GM18873 (cell line): ENCODE results near the gene PCNT.
"Not testable (repeated sequence)": the region's sequence is repeated elsewhere in the genome, so short reads cannot be mapped to it uniquely, and the experiment has no call there.

Experiments
- ATAC-seq: cut with Tn5 transposase; IDR thresholded peaks from one replicate; pipeline ENCODE4 v1.9.1; 2021; ENCODE audit warnings: mild to moderate bottlenecking, moderate library complexity, moderate number of reproducible peaks; ENCODE audit not compliant: unreplicated experiment, low FRiP score

The PCNT gene

GRCh38 chr21:46399686-46400085 lies 75.7 kb downstream of the PCNT start:
- ATAC-seq, result no peak

- ATAC-seq, result no peak
Measured at GRCh38 chr21:46401186-46401910, 77.4 kb downstream of the PCNT start.

GRCh38 chr21:46402421-46402820 lies 78.5 kb downstream of the PCNT start:
- no peak for ATAC-seq

- not testable (repeated sequence) for ATAC-seq
Measured at GRCh38 chr21:46403234-46403811, 79.4 kb downstream of the PCNT start.

- ATAC-seq, result no peak
Measured at GRCh38 chr21:46404306-46404705, 80.3 kb downstream of the PCNT start.

DNA sequence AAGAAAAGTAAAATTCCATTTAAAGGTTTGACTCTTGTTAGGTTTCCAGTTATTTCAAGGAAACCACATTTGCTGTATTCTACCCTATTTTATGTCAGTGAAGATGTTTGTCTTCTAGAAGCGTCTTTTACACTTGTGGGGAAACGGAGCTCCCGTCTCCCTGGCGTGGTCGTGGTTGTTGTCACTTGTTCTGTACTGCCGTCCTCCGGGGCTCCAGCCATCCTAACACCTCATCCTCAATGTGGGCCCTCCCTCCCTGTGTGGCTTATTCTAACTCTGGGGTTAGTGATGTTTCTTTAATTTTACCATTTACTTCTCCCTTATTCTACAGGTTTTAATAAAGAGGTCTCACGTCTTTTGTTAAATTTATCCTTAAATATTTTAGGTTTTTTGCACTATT lies 82.0 kb downstream of the PCNT start:
- ATAC-seq, result no peak

GRCh38 chr21:46409641-46410406 lies 85.9 kb downstream of the PCNT start:
- ATAC-seq, result no peak

- ATAC-seq, result no peak
Measured at GRCh38 chr21:46410516-46410915, 86.6 kb downstream of the PCNT start.

DNA sequence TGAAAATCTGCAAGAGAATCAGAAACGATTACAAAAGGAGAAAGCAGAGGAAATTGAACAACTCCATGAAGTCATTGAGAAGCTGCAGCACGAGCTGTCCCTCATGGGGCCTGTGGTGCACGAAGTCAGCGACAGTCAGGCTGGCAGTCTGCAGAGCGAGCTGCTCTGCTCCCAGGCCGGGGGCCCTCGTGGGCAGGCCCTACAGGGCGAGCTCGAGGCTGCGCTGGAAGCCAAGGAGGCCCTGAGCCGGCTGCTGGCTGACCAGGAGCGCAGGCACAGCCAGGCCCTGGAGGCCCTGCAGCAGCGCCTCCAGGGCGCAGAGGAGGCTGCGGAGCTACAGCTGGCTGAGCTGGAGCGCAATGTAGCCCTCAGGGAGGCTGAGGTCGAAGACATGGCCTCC lies 87.3 kb downstream of the PCNT start:
- ATAC-seq, result no peak

- ATAC-seq, result no peak
Measured at GRCh38 chr21:46411691-46412090, 87.7 kb downstream of the PCNT start.

DNA sequence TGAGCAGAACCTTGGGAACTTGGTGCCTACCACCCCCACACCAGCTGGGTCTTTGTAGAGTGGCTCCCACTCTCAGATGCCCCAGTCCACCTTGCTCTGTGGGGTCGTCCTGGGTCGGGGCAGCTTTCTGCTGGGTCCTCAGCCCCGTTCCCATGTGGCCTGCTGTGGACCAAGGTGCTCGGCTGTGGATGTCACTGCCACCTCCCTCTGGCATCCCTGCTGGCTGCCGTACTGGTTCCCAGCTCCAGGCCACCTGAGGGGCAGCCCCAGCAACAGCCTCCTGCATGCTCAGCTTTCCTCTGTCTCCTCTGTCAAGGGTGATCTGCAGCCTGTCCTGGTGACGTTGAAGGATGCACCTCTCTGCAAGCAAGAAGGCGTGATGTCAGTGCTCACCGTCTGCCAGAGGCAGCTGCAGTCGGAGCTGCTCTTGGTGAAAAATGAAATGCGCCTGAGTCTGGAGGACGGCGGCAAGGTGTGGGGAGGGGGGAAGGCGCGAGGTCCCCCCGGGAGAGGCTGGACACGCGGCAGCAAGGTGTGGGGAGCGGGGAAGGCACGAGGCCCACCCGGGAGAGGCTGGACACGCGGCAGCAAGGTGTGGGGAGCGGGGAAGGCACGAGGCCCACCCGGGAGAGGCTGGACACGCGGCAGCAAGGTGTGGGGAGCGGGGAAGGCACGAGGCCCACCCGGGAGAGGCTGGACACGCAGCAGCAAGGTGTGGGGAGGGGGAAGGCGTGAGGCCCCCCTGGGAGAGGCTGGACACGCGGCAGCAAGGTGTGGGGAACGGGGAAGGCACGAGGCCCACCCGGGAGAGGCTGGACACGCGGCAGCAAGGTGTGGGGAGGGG lies 88.8 kb downstream of the PCNT start:
- no peak for ATAC-seq

DNA sequence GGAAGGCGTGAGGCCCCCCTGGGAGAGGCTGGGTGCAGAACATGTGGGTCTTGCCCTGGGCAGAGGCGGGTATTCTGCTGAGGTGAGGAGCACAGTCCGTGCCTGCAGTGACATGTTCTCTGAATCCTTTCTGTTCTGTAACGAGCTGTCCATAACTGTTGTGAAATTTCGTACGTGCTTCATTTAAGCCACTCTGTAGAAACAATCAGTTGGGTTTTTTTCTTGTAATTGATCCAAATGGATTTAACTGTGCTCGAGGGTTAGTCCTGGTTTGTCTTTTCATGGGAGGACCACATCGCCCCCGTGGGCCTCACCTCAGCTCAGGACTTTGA lies 89.4 kb downstream of the PCNT start:
- no peak for ATAC-seq

DNA sequence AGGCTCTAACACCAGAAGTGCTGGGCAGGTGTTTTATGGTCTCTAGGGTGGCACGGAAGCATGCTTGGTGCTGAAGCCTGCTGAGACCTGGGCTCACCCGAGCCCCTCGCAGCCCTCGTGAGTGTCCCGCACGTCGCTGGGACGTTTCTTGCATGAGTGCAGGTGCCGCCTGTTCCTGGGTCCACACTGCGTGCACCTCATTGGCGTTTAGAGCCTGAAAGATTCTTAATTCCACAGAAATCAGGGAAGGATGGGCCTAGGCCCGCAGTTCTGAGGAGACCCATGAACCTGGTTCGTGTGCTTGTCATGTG lies 91.0 kb downstream of the PCNT start:
- ATAC-seq, result no peak

DNA sequence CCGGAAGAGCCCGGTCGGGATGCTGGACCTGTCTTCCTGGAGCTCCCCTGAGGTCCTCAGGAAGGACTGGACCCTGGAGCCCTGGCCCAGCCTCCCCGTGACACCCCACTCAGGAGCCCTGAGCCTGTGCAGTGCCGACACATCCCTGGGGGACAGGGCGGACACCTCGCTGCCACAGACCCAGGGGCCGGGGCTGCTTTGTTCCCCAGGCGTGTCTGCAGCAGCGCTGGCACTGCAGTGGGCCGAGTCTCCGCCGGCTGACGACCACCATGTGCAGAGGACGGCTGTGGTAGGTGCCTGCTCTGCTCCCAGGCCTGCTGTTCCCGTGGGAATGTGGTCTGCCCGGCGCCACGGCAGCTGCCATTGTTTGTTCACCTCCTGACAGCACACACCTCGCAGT lies 92.6 kb downstream of the PCNT start:
- ATAC-seq, result no peak

DNA sequence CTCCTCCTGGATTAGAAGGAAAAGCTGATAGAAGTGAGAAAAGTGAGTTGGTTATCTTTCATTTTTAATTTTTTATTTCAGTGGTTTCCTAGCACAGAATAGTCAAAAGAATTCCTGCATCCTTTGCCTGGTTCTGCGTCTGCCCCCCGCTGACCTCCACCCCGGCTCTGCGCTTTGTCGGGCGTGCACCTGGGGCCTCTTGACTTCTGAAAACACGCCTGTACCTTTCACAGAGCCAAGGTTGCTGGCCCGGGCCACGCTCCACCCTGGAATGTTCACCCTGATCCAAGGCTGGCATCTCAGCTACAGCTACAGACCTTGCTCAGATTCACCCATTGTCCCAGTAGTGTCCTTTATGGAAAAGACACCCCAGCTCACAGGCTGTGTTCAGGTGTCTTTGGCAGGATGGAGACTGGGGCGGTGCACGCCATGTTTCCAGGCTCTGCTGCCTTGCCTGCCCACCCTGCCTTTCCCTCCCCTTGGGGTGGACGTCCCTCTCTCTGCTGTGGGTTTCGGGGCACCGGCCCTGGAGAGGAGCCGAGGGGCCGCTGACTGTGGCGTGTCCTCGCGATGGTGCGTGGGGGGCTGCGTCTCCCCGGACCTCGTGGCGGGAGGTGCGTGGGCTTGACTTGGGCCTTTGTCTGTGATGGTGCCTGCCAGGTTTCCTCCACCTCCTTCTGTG lies 94.5 kb downstream of the PCNT start:
- no peak for ATAC-seq

GRCh38 chr21:46420241-46421190 lies 96.6 kb downstream of the PCNT start:
- ATAC-seq, result no peak

- ATAC-seq, result no peak
Measured at GRCh38 chr21:46421191-46421750, 97.3 kb downstream of the PCNT start.

DNA sequence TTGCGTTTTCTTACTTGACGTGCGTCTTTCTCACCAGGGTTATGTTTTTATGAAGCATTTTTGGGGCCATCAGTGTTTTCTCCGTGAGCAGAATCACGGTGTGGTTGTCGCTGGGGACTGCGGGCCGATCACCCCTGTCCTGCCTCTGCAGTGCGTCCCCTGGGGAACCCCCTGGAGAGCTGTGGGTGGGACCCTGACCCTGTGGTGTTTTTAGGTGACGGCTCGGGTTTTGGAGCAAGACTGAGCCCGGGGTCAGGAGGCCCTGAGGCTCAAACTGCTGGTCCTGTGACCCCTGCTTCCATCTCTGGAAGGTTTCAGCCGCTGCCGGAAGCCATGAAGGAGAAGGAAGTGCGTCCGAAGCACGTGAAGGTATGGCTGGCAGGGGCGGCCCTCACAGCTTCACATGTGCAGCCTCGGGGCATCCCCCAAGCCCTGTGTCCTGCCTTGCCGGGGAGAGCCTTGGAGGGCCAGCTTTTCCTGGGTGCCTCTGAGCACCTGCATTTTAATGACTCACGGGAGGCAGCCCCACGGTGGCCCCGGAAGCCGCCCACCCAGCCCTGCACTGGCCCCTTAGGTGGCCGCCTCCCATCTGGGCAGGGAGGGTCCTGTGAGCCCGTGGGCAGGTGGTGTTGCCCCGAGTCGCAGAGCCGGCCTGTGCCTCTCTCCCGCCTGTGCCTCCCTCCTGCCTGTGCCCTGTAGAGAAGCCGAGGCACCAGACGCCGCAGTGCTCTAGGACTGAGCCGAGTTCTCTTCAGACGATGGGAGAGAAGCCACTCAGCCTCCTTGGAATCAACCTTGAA lies 98.0 kb downstream of the PCNT start:
- ATAC-seq, result no peak
